Bone marrow (tissue), 2 donors: ENCODE measurements around the gene HARS1.
"Not testable (repeated sequence)": the region's sequence is repeated elsewhere in the genome, so short reads cannot be mapped to it uniquely, and the experiment has no call there.

ENCODE experiments used
- DNase-seq, 2 donors: peaks; one replicate each; lab custom pipeline; 2025; lab: John Stamatoyannopoulos, UW

Gene HARS1

GRCh38 chr5:140677947-140678346 is 13.2 kb downstream of the HARS1 start:
- DNase-seq: no peak

GRCh38 chr5:140674629-140675028 is 16.5 kb downstream of the HARS1 start:
- no peak for DNase-seq

- DNase-seq: no peak
These were observed 17.0 kb downstream of the HARS1 start for GRCh38 chr5:140674211-140674610.

GRCh38 chr5:140673187-140673976 is 17.8 kb downstream of the HARS1 start, which contains the start of gene DND1:
TSS of gene DND1 (minus strand) at chr5:140673576. CDS start at chr5:140673542, 34 bp downstream.
- no peak for DNase-seq

GRCh38 chr5:140672455-140673186 is 18.5 kb downstream of the HARS1 start:
- DNase-seq: no peak

- no peak for DNase-seq
These were observed 19.6 kb downstream of the HARS1 start for GRCh38 chr5:140671472-140672125.

GRCh38 chr5:140671035-140671434 is 20.1 kb downstream of the HARS1 start:
- not testable (repeated sequence) for DNase-seq

GRCh38 chr5:140664359-140665119 is 26.6 kb downstream of the HARS1 start, which contains the start of gene WDR55:
TSS of gene WDR55 (plus strand) at chr5:140664904. CDS start at chr5:140664913, 9 bp downstream.
- DNase-seq: peak; percentile 85 to 87

GRCh38 chr5:140664030-140664358 is 27.2 kb downstream of the HARS1 start:
- no peak for DNase-seq

- not testable (repeated sequence) for DNase-seq
These were observed 30.8 kb downstream of the HARS1 start for GRCh38 chr5:140660371-140660770.

GRCh38 chr5:140658870-140659269 is 32.3 kb downstream of the HARS1 start:
- DNase-seq: no peak

GRCh38 chr5:140647042-140647419 is 44.1 kb downstream of the HARS1 start:
- DNase-seq: no peak

- no peak for DNase-seq
These were observed 48.5 kb downstream of the HARS1 start for GRCh38 chr5:140642718-140643117.

GRCh38 chr5:140641716-140642115 is 49.5 kb downstream of the HARS1 start:
- DNase-seq: no peak

GRCh38 chr5:140639148-140639981 is 51.8 kb downstream of the HARS1 start, which contains the start of gene TMCO6:
TSS of gene TMCO6 (plus strand) at chr5:140639451. CDS start at chr5:140639528, 77 bp downstream.
- DNase-seq: peak; percentile 82 to 93

- not testable (repeated sequence) for DNase-seq
These were observed 52.3 kb downstream of the HARS1 start for GRCh38 chr5:140638898-140639147.

GRCh38 chr5:140637371-140638100 is 53.6 kb downstream of the HARS1 start:
- DNase-seq: no peak

GRCh38 chr5:140635291-140636257 is 55.6 kb downstream of the HARS1 start:
- DNase-seq: no peak

- no peak for DNase-seq
These were observed 57.1 kb downstream of the HARS1 start for GRCh38 chr5:140634103-140634502.
